Fibroblast of lung (primary cell): ENCODE data around the gene ARHGAP42. TPM values are rescaled to one million over a fixed set of nuclear protein-coding genes. Genes with fewer than 3 reads are reported as not detected.

Source experiments
- DNase-seq, 2 donors: peaks; one replicate each; pipeline versions ENCODE4 v3.0.0 to v3.0.0-alpha.2; 2010; ENCODE audit warnings: low read depth in 2 of 2
- H2AFZ ChIP-seq: 2 replicates; pipeline ENCODE4 v1.5.1; 2012; ENCODE audit warnings: low read length, control low read depth, inconsistent platforms
- H3K27ac ChIP-seq: 2 replicates; pipeline ENCODE4 v1.5.1; 2011; ENCODE audit warnings: low read length, control low read depth; ENCODE audit not compliant: insufficient read depth
- H3K27me3 ChIP-seq: 2 replicates; pipeline ENCODE4 v1.5.1; 2011; ENCODE audit warnings: mild to moderate bottlenecking, low read length; ENCODE audit not compliant: control insufficient read depth, insufficient read depth
- H3K36me3 ChIP-seq: 2 replicates; pipeline ENCODE4 v1.5.1; 2011; ENCODE audit warnings: low read length; ENCODE audit not compliant: control insufficient read depth, insufficient read depth
- H3K4me1 ChIP-seq: 2 replicates; pipeline ENCODE4 v1.5.1; 2011; ENCODE audit warnings: low read length; ENCODE audit not compliant: control insufficient read depth, insufficient read depth; ENCODE audit errors: extremely low read depth
- H3K4me2 ChIP-seq: 2 replicates; pipeline ENCODE4 v1.5.1; 2011; ENCODE audit warnings: low read length, control low read depth; ENCODE audit not compliant: insufficient read depth; ENCODE audit errors: extremely low read depth
- H3K4me3 ChIP-seq, 4 experiments: fragments of 200-600 bp in 1 of 4; sonication (generic) in 1 of 4; replicated peaks in 1 of 4; 2 replicates each; pipeline ENCODE4 v1.5.1; 2011 to 2016; ENCODE audit warnings: low read length in 4 of 4, low read depth in 3 of 4, mild to moderate bottlenecking in 3 of 4, control low read depth in 2 of 4, inconsistent platforms in 1 of 4, mixed read lengths in 1 of 4; ENCODE audit not compliant: insufficient read depth in 1 of 4; ENCODE audit errors: control extremely low read depth in 1 of 4
- H3K79me2 ChIP-seq: 2 replicates; pipeline ENCODE4 v1.5.1; 2012; ENCODE audit warnings: mild to moderate bottlenecking, low read length, inconsistent platforms; ENCODE audit not compliant: control insufficient read depth, insufficient read depth
- H3K9ac ChIP-seq: 2 replicates; pipeline ENCODE4 v1.5.1; 2011; ENCODE audit warnings: mild to moderate bottlenecking, low read length, control low read depth; ENCODE audit not compliant: insufficient read depth
- H3K9me3 ChIP-seq: 2 replicates; pipeline ENCODE4 v1.5.1; 2012; ENCODE audit warnings: low read depth, low read length; ENCODE audit not compliant: control insufficient read depth, insufficient read depth
- H4K20me1 ChIP-seq: 2 replicates; pipeline ENCODE4 v1.5.1; 2011; ENCODE audit warnings: low read length; ENCODE audit not compliant: control insufficient read depth, insufficient read depth; ENCODE audit errors: extremely low read depth
- CTCF ChIP-seq, 2 donors: IDR thresholded peaks in 1 of 2; conservative IDR thresholded peaks in 1 of 2; 1 replicate in 1 of 2; 2 replicates in 1 of 2; pipeline ENCODE4 v1.5.1; 2011 to 2012; ENCODE audit warnings: low read length in 2 of 2, control low read depth in 1 of 2, inconsistent platforms in 1 of 2, low read depth in 1 of 2, mild to moderate bottlenecking in 1 of 2
- EZH2 ChIP-seq: IDR thresholded peaks from 2 replicates; pipeline ENCODE4 v1.5.1; 2012; ENCODE audit warnings: low read length, control low read depth, mild to moderate bottlenecking; ENCODE audit errors: missing control alignments
- polyA plus RNA-seq, 2 donors: library from polyadenylated mRNA; depleted of rRNA in 1 of 2; stranded (reverse) in 1 of 2; unstranded in 1 of 2; fragments of >200 nt; gene quantifications; 2 replicates each; pipeline ENCODE4 v1.2.1, GENCODE V29; 2011 to 2012; ENCODE audit warnings: missing spikeins in 1 of 2
- total RNA-seq: library from RNA; depleted of rRNA; stranded (reverse); fragments of >200 nt; gene quantifications from 2 replicates; pipeline ENCODE4 v1.2.1, GENCODE V29; 2014

Gene ARHGAP42
- total and polyA plus RNA-seq, 2 donors (not counting 1 experiment from before 2014, with no cell fraction given), result 8.0 to 13.4 TPM

GRCh38 chr11:100923555-100923954 lies 236.5 kb downstream of the ARHGAP42 start:
- H3K27ac ChIP-seq, result no peak overlapping the region
- peak overlapping the region; percentile 18 for H3K4me2 ChIP-seq
- H3K9me3 ChIP-seq, result no peaks in the 10 kb centered on the region

GRCh38 chr11:100925935-100926334 lies 238.8 kb downstream of the ARHGAP42 start:
- Histone ChIP-seq H3K79me2 (no peaks in the 10 kb centered on the region), H2AFZ (no peak overlapping the region), H3K9ac (no peak overlapping the region), H3K36me3 (no peaks in the 10 kb centered on the region), H4K20me1 (no peaks in the 10 kb centered on the region), H3K4me1 (peaks cover 16% of the 10 kb centered on the region), H3K27ac (no peak overlapping the region), H3K4me2 (no peak overlapping the region), H3K9me3 (no peaks in the 10 kb centered on the region), H3K27me3 (no peaks in the 10 kb centered on the region), H3K4me3 (no peak overlapping the region)
- DNase-seq, result peak; percentile 80 to 89
- TF ChIP-seq CTCF (conservative IDR thresholded peaks at IDR 0.05 in 1 of 2, IDR thresholded peaks at IDR 0.05 in 1 of 2; ENCODE audit: low read depth in 1 of 2, low read length in 2 of 2) (no peak), EZH2 (no peak)

More at GRCh38 chr11:100923555-100923954, 236.5 kb downstream of the ARHGAP42 start:
- Histone ChIP-seq H3K9ac (no peak overlapping the region), H3K36me3 (no peaks in the 10 kb centered on the region), H3K4me3 (no peak overlapping the region), H3K4me1 (peaks cover 9% of the 10 kb centered on the region), H3K27me3 (no peaks in the 10 kb centered on the region), H3K79me2 (no peaks in the 10 kb centered on the region), H2AFZ (no peak overlapping the region), H4K20me1 (no peaks in the 10 kb centered on the region)
- TF ChIP-seq CTCF (conservative IDR thresholded peaks at IDR 0.05 in 1 of 2, IDR thresholded peaks at IDR 0.05 in 1 of 2; ENCODE audit: low read depth in 1 of 2, low read length in 2 of 2) (no peak), EZH2 (no peak)
- peak; percentile 37 to 65 for DNase-seq

DNA sequence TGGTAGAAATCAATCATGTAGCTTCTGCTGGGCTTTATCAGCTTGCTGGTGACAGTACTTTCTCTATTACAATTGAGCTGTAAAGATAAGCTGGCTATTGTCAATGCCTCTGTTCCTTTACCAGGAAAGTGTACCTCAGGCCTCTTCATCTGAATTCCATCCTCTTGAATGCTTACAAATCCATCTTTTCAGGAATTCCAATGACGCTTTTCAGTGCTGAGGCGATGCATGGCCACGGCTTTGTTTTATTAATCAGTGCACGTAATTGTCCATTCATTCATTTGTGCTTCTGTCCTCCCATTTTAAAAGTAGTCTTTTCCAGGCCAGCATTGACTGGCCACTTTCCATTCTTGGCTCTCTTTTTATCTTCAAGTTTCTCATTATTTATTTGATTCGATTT lies 240.5 kb downstream of the ARHGAP42 start:
- DNase-seq, result peak in 1 of 2 donors; percentile 84
- no peak overlapping the region for H3K9ac ChIP-seq
- peak overlapping the region; percentile 68 for H3K4me2 ChIP-seq
- no peak overlapping the region for H3K27ac ChIP-seq
- H3K4me1 ChIP-seq, result peaks cover 16% of the 10 kb centered on the region
- no peaks in the 10 kb centered on the region for H3K9me3 ChIP-seq
- H3K79me2 ChIP-seq, result no peaks in the 10 kb centered on the region
- TF ChIP-seq CTCF (conservative IDR thresholded peaks at IDR 0.05 in 1 of 2, IDR thresholded peaks at IDR 0.05 in 1 of 2; ENCODE audit: low read depth in 1 of 2, low read length in 2 of 2) (no peak), EZH2 (no peak)
- no peaks in the 10 kb centered on the region for H4K20me1 ChIP-seq
- H2AFZ ChIP-seq, result no peak overlapping the region
- H3K4me3 ChIP-seq, result no peak overlapping the region
- H3K36me3 ChIP-seq, result no peaks in the 10 kb centered on the region
- no peaks in the 10 kb centered on the region for H3K27me3 ChIP-seq
